Measurements from ENCODE around the gene APOA1.

- TF ChIP-seq CTCF (IDR thresholded peaks at IDR 0.05; ENCODE audit: extremely low read depth in 1 of 2, insufficient read depth in 1 of 2, low read depth in 1 of 2, low read length in 2 of 2) (no peak), JUN (IDR thresholded peaks at IDR 0.05; ENCODE audit: borderline replicate concordance, insufficient read depth, insufficient read length, low read depth) (no peak), POLR2A (IDR thresholded peaks at IDR 0.05; ENCODE audit: low read depth, low read length) (no peak), MAX (IDR thresholded peaks at IDR 0.05; ENCODE audit: insufficient read depth, insufficient read length) (no peak), EZH2 (IDR thresholded peaks at IDR 0.05; ENCODE audit: borderline replicate concordance, low read depth, low read length, severe bottlenecking) (no peak), POLR2AphosphoS5 (IDR thresholded peaks at IDR 0.05; ENCODE audit: insufficient read depth, low read depth, low read length) (no peak)
These were observed 7.3 kb upstream of the APOA1 start for GRCh38 chr11:116844722-116845121.

Measured in endothelial cell of umbilical vein (primary cell).